Hepatocyte (in vitro differentiated cells): ENCODE data around the gene DHFR. TPM values are rescaled to one million over a fixed set of nuclear protein-coding genes. Genes with fewer than 3 reads are reported as not detected.

Experiments
- DNase-seq: peaks from one replicate; pipeline ENCODE4 v3.0.0-alpha.2; 2016; ENCODE audit warnings: low spot score
- H2AFZ ChIP-seq: fragments of 200-600 bp; sonication (generic); 2 replicates; pipeline ENCODE4 v1.6.0; 2016; ENCODE audit warnings: antibody characterized with exemption, mild to moderate bottlenecking
- H3K27ac ChIP-seq: fragments of 200-600 bp; sonication (generic); 2 replicates; pipeline ENCODE4 v1.5.1; 2016; ENCODE audit warnings: mild to moderate bottlenecking
- H3K27me3 ChIP-seq: fragments of 200-600 bp; sonication (generic); 2 replicates; pipeline ENCODE4 v1.6.1; 2016
- H3K36me3 ChIP-seq: fragments of 200-600 bp; sonication (generic); replicated peaks from 2 replicates; pipeline ENCODE4 v1.5.1; 2016; ENCODE audit warnings: low read depth; ENCODE audit not compliant: insufficient read depth
- H3K4me1 ChIP-seq: fragments of 200-600 bp; sonication (generic); 2 replicates; pipeline ENCODE4 v1.5.1; 2016; ENCODE audit warnings: mild to moderate bottlenecking, moderate library complexity; ENCODE audit not compliant: insufficient read depth
- H3K4me2 ChIP-seq: fragments of 200-600 bp; sonication (generic); 2 replicates; pipeline ENCODE4 v1.6.0; 2016
- H3K4me3 ChIP-seq: fragments of 200-600 bp; sonication (generic); 2 replicates; pipeline ENCODE4 v1.5.1; 2016; ENCODE audit warnings: mild to moderate bottlenecking
- H3K79me2 ChIP-seq: fragments of 200-600 bp; sonication (generic); 2 replicates; pipeline ENCODE4 v1.6.0; 2017; ENCODE audit warnings: mild to moderate bottlenecking
- H3K9me2 ChIP-seq: fragments of 200-600 bp; sonication (generic); replicated peaks from 2 replicates; pipeline ENCODE4 v1.6.0; 2017; ENCODE audit warnings: mild to moderate bottlenecking; ENCODE audit not compliant: insufficient read depth
- H3K9me3 ChIP-seq: fragments of 200-600 bp; sonication (generic); 2 replicates; pipeline ENCODE4 v1.5.1; 2016; ENCODE audit warnings: low read depth, mild to moderate bottlenecking
- H4K20me1 ChIP-seq: fragments of 200-600 bp; sonication (generic); 2 replicates; pipeline ENCODE4 v1.6.0; 2016; ENCODE audit warnings: mild to moderate bottlenecking; ENCODE audit not compliant: insufficient read depth, poor library complexity, severe bottlenecking
- CTCF ChIP-seq: fragments of 200-600 bp; sonication (generic); IDR thresholded peaks from 2 replicates; pipeline ENCODE4 v1.5.1; 2016; ENCODE audit warnings: antibody characterized with exemption, mild to moderate bottlenecking; ENCODE audit not compliant: poor library complexity
- EZH2 ChIP-seq: fragments of 200-600 bp; sonication (generic); IDR thresholded peaks from 2 replicates; pipeline ENCODE4 v1.6.1; 2016; ENCODE audit warnings: antibody characterized with exemption, mild to moderate bottlenecking, borderline replicate concordance
- EZH2phosphoT487 ChIP-seq: fragments of 200-600 bp; sonication (generic); IDR thresholded peaks from one replicate; pipeline ENCODE4 v1.6.1; 2018; ENCODE audit warnings: antibody characterized with exemption, mild to moderate bottlenecking, low read depth, moderate library complexity; ENCODE audit not compliant: unreplicated experiment, severe bottlenecking
- WGBS: methylation state at CpG from one replicate; pipeline ENCODE4 v1.1.6; 2016; ENCODE audit warnings: low lambda C conversion rate; ENCODE audit errors: missing lambda C conversion rate; 5-methylcytosine and 5-hydroxymethylcytosine counted together
- polyA plus RNA-seq: library from polyadenylated mRNA; unstranded; fragments of >200 nt; fragmentation: Nextera tagmentation; extraction: Ambion mirVana; gene quantifications from 2 replicates; pipeline ENCODE4 v1.2.1, GENCODE V29; 2016
- total RNA-seq: library from RNA; depleted of rRNA; stranded (reverse); fragments of >200 nt; gene quantifications from 2 replicates; pipeline ENCODE4 v1.2.3, GENCODE V29; 2014

DHFR gene
- total and polyA plus RNA-seq, 2 experiments from 2014 or later: 7.9 to 26.5 TPM

GRCh38 chr5:80623999-80624398 lies 30.8 kb downstream of the DHFR start:
- no peaks in the 10 kb centered on the region for H3K27me3 ChIP-seq
- DNase-seq: no peak
- no peak overlapping the region for H2AFZ ChIP-seq
- H3K4me2 ChIP-seq: no peak overlapping the region
- H3K79me2 ChIP-seq: no peaks in the 10 kb centered on the region
- no peak overlapping the region for H3K4me3 ChIP-seq
- H3K4me1 ChIP-seq: no peaks in the 10 kb centered on the region
- H3K36me3 ChIP-seq: no peaks in the 10 kb centered on the region
- no peaks in the 10 kb centered on the region for H3K9me2 ChIP-seq
- H3K27ac ChIP-seq: no peak overlapping the region
- no peak for TF ChIP-seq EZH2phosphoT487
- no peak for TF ChIP-seq EZH2
- no peak for TF ChIP-seq CTCF
- WGBS: 41% methylated on average over 4 of the region's 4 CpGs
- H4K20me1 ChIP-seq: no peaks in the 10 kb centered on the region
- H3K9me3 ChIP-seq: no peaks in the 10 kb centered on the region

- Histone ChIP-seq H3K36me3 (no peaks in the 10 kb centered on the region), H3K9me2 (no peaks in the 10 kb centered on the region), H2AFZ (no peak overlapping the region), H3K4me2 (no peak overlapping the region), H4K20me1 (no peaks in the 10 kb centered on the region), H3K4me3 (no peak overlapping the region), H3K27me3 (no peaks in the 10 kb centered on the region), H3K9me3 (no peaks in the 10 kb centered on the region), H3K4me1 (no peaks in the 10 kb centered on the region), H3K27ac (no peak overlapping the region), H3K79me2 (no peaks in the 10 kb centered on the region)
- 98% methylated on average over 2 of the region's 2 CpGs for WGBS
- DNase-seq: no peak
- TF ChIP-seq EZH2phosphoT487: no peak
- no peak for TF ChIP-seq EZH2
- no peak for TF ChIP-seq CTCF
Observed at GRCh38 chr5:80622756-80623155, 32.0 kb downstream of the DHFR start.

GRCh38 chr5:80620211-80620610 lies 34.6 kb downstream of the DHFR start:
- WGBS: 68% methylated on average over 4 of the region's 4 CpGs
- Histone ChIP-seq H3K4me2 (no peak overlapping the region), H3K9me3 (no peaks in the 10 kb centered on the region), H3K4me3 (no peak overlapping the region), H3K9me2 (no peaks in the 10 kb centered on the region), H3K36me3 (no peaks in the 10 kb centered on the region), H2AFZ (no peak overlapping the region), H3K79me2 (no peaks in the 10 kb centered on the region), H3K4me1 (no peaks in the 10 kb centered on the region), H3K27me3 (no peaks in the 10 kb centered on the region), H3K27ac (no peak overlapping the region), H4K20me1 (no peaks in the 10 kb centered on the region)
- DNase-seq: no peak
- TF ChIP-seq EZH2phosphoT487: no peak
- no peak for TF ChIP-seq CTCF
- TF ChIP-seq EZH2: no peak

- Histone ChIP-seq H3K4me2 (no peak overlapping the region), H3K27me3 (no peaks in the 10 kb centered on the region), H3K9me3 (no peaks in the 10 kb centered on the region), H3K36me3 (no peaks in the 10 kb centered on the region), H3K9me2 (no peaks in the 10 kb centered on the region), H3K4me3 (no peak overlapping the region), H3K4me1 (no peaks in the 10 kb centered on the region), H2AFZ (no peak overlapping the region), H3K27ac (no peak overlapping the region), H4K20me1 (no peaks in the 10 kb centered on the region), H3K79me2 (no peaks in the 10 kb centered on the region)
- TF ChIP-seq EZH2phosphoT487: no peak
- no peak for TF ChIP-seq CTCF
- no peak for TF ChIP-seq EZH2
- no peak for DNase-seq
- WGBS: 74% methylated on average over 1 of the region's 1 CpG
Observed at GRCh38 chr5:80619086-80619485, 35.7 kb downstream of the DHFR start.
